ENCODE results near the gene RAB36.

RAB36 gene

GRCh38 chr22:23144932-23145877 lies at the start of gene RAB36:
RAB36 (plus strand) TSS chr22:23145477; CDS start chr22:23146617, 1,140 bp downstream.
- CTCF ChIA-PET: interaction anchor here (0.9 to 2.0 kb wide), 6 partner anchors 12 to 189 kb away, joined by 3 to 7 read pairs (median 4); no protein-coding TSS in a partner anchor
- POLR2A ChIA-PET: interaction anchor here (1.5 kb wide), 1 partner anchor 75 kb away, joined by 3 read pairs; the partner anchor contains the start of gene GNAZ
- DNase-seq (ENCODE audit: extremely low spot score): peak; percentile 100

DNA sequence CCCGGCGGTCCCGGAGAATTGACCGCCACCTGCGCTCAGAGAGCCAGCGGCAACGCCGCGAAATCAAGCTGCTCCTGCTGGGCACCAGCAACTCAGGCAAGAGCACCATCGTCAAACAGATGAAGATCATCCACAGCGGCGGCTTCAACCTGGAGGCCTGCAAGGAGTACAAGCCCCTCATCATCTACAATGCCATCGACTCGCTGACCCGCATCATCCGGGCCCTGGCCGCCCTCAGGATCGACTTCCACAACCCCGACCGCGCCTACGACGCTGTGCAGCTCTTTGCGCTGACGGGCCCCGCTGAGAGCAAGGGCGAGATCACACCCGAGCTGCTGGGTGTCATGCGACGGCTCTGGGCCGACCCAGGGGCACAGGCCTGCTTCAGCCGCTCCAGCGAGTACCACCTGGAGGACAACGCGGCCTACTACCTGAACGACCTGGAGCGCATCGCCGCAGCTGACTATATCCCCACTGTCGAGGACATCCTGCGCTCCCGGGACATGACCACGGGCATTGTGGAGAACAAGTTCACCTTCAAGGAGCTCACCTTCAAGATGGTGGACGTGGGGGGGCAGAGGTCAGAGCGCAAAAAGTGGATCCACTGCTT lies 49.4 kb upstream of the RAB36 start:
- POLR2A ChIA-PET: no interaction called here
- TF ChIP-seq FOXK2 (IDR thresholded peaks at IDR 0.05): no peak
- no peak for TF ChIP-seq HDGF (IDR thresholded peaks at IDR 0.05; ENCODE audit: borderline replicate concordance)
- no peak for TF ChIP-seq FOXA1 (IDR thresholded peaks at IDR 0.05)
- TF ChIP-seq ZNF384 (IDR thresholded peaks at IDR 0.05): no peak
- no peak for TF ChIP-seq SP1 (IDR thresholded peaks at IDR 0.05)
- no peak for TF ChIP-seq ELF4 (IDR thresholded peaks at IDR 0.05)
- no peak for TF ChIP-seq SUZ12 (IDR thresholded peaks at IDR 0.05)
- TF ChIP-seq TARDBP (IDR thresholded peaks at IDR 0.05): no peak
- no peak for TF ChIP-seq L3MBTL2 (conservative IDR thresholded peaks at IDR 0.05)
- no peak for TF ChIP-seq ARNT (IDR thresholded peaks at IDR 0.05)
- TF ChIP-seq, protein P1, sequence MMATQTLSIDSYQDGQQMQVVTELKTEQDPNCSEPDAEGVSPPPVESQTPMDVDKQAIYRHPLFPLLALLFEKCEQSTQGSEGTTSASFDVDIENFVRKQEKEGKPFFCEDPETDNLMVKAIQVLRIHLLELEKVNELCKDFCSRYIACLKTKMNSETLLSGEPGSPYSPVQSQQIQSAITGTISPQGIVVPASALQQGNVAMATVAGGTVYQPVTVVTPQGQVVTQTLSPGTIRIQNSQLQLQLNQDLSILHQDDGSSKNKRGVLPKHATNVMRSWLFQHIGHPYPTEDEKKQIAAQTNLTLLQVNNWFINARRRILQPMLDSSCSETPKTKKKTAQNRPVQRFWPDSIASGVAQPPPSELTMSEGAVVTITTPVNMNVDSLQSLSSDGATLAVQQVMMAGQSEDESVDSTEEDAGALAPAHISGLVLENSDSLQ (IDR thresholded peaks at IDR 0.05): no peak
- no peak for TF ChIP-seq NFRKB (IDR thresholded peaks at IDR 0.05)
- TF ChIP-seq LEF1 (IDR thresholded peaks at IDR 0.05; ENCODE audit: borderline replicate concordance): no peak
- no peak for TF ChIP-seq FOXM1 (IDR thresholded peaks at IDR 0.05; ENCODE audit: borderline replicate concordance)
- no peak for TF ChIP-seq CTBP1 (IDR thresholded peaks at IDR 0.05; ENCODE audit: borderline replicate concordance)
- TF ChIP-seq BHLHE40 (IDR thresholded peaks at IDR 0.05; ENCODE audit: borderline replicate concordance): no peak
- no peak for DNase-seq (ENCODE audit: extremely low spot score)
- CTCF ChIA-PET: no interaction called here

More at GRCh38 chr22:23144932-23145877, at the start of gene RAB36:
- TF ChIP-seq BHLHE40 (IDR thresholded peaks at IDR 0.05; ENCODE audit: borderline replicate concordance) (no peak), HDGF (IDR thresholded peaks at IDR 0.05; ENCODE audit: borderline replicate concordance) (0 out of 2 replicates have a peak, but pooled peaks have one; percentile 56), L3MBTL2 (conservative IDR thresholded peaks at IDR 0.05) (peak; percentile 83)
- TF ChIP-seq, protein P1 (IDR thresholded peaks at IDR 0.05): peak; percentile 96

DNA sequence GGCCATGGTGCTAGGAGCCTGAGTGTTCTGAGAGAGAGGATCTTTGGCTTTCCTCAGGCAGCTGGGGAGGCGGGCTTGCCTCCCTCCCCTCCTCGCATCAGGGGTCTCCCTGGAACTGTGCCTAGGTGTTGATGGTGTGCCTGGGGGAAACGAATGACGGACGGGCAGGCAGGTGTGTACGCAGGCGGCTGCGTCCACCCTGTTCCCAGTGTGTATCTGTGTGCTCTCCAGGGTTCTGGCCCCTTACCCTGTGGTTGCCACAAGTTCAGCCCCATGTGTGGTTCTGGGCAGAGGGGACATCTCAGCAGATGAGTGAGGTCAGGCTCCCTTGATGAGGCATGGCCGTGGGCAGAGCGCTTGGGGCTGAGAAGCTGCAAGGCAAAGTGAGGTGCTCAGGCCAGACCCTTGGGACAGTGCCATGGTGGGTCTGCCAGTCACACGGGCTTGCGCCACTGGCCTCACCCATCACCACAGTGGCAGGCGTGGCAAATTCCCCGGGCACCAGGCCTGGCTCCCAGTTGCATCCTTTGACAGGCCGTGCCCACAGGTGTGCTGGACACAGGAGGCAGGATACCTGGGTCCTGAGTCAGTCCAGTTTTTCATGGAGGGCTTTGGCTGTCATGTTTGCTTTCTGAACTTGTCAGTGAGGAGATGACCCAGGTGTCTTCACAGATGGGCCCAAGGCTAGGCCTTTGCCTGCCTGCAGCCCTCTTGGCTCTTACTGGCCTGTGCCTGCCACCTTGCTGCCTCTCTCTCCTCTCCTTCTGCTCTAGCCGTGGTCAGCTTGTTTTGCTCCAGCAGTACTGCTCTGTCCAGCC lies 47.7 kb upstream of the RAB36 start:
- TF ChIP-seq SUZ12 (IDR thresholded peaks at IDR 0.05): no peak
- TF ChIP-seq BHLHE40 (IDR thresholded peaks at IDR 0.05; ENCODE audit: borderline replicate concordance): no peak
- no peak for TF ChIP-seq NFRKB (IDR thresholded peaks at IDR 0.05)
- TF ChIP-seq HDGF (IDR thresholded peaks at IDR 0.05; ENCODE audit: borderline replicate concordance): no peak
- TF ChIP-seq ARNT (IDR thresholded peaks at IDR 0.05): no peak
- POLR2A ChIA-PET: no interaction called here
- DNase-seq (ENCODE audit: extremely low spot score): no peak
- CTCF ChIA-PET: no interaction called here

DNA sequence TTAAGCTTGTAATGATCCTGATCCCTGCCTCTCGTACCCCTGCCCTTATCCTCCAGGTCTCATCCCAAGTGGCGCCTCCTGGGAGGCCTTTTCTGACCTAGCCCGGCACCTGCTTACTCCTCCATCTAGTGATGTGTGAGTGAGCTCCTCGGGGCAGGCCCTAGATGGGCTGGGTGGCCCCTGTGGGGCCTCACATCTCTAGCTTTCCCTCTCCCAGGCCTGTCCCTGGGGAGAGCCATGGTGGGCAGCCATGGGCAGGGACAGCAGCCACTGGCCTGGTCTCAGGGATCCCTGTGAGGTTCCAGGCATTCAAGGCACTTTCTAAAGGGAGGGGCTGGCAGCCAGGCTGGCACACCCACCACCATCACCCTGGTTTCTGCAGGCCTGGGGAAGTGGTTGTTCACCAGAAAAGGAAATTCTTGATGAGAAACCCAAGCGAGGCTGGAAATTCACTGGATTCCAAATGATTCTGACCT lies 47.0 kb upstream of the RAB36 start:
- TF ChIP-seq L3MBTL2 (conservative IDR thresholded peaks at IDR 0.05) (no peak), ELF4 (IDR thresholded peaks at IDR 0.05) (no peak), ZNF384 (IDR thresholded peaks at IDR 0.05) (no peak), HDGF (IDR thresholded peaks at IDR 0.05; ENCODE audit: borderline replicate concordance) (no peak), FOXK2 (IDR thresholded peaks at IDR 0.05) (no peak), SUZ12 (IDR thresholded peaks at IDR 0.05) (no peak), TARDBP (IDR thresholded peaks at IDR 0.05) (no peak), FOXM1 (IDR thresholded peaks at IDR 0.05; ENCODE audit: borderline replicate concordance) (no peak), LEF1 (IDR thresholded peaks at IDR 0.05; ENCODE audit: borderline replicate concordance) (no peak), BHLHE40 (IDR thresholded peaks at IDR 0.05; ENCODE audit: borderline replicate concordance) (no peak), ARNT (IDR thresholded peaks at IDR 0.05) (no peak), CTBP1 (IDR thresholded peaks at IDR 0.05; ENCODE audit: borderline replicate concordance) (no peak), NFRKB (IDR thresholded peaks at IDR 0.05) (no peak), FOXA1 (IDR thresholded peaks at IDR 0.05) (no peak), SP1 (IDR thresholded peaks at IDR 0.05) (no peak)
- TF ChIP-seq, protein P1 (IDR thresholded peaks at IDR 0.05): no peak
- no peak for DNase-seq (ENCODE audit: extremely low spot score)
- CTCF ChIA-PET: no interaction called here
- POLR2A ChIA-PET: no interaction called here
